ENCODE results near the gene EGFR.

EGFR gene

GRCh38 chr7:55080000-55080623 lies 61.3 kb downstream of the EGFR start:
- DNase-seq (ENCODE audit: low spot score) (no peak), FAIRE-seq (no peak)

- no peak for FAIRE-seq
These were observed 62.3 kb downstream of the EGFR start for GRCh38 chr7:55081068-55081467.

GRCh38 chr7:55081472-55082227 lies 62.8 kb downstream of the EGFR start:
- FAIRE-seq (peak; percentile 13), DNase-seq (ENCODE audit: low spot score) (no peak)

More at GRCh38 chr7:55081068-55081467, 62.3 kb downstream of the EGFR start:
- DNase-seq (ENCODE audit: low spot score) = no peak

GRCh38 chr7:55082228-55082603 lies 63.4 kb downstream of the EGFR start:
- DNase-seq (ENCODE audit: low spot score) = no peak
- FAIRE-seq = no peak

GRCh38 chr7:55083206-55083605 lies 64.4 kb downstream of the EGFR start:
- no peak for DNase-seq (ENCODE audit: low spot score)
- FAIRE-seq = no peak

- DNase-seq (ENCODE audit: low spot score) (no peak), FAIRE-seq (no peak)
These were observed 65.5 kb downstream of the EGFR start for GRCh38 chr7:55084307-55084706.

GRCh38 chr7:55085511-55086412 lies 66.9 kb downstream of the EGFR start:
- FAIRE-seq (no peak), DNase-seq (ENCODE audit: low spot score) (no peak)

GRCh38 chr7:55086413-55087201 lies 67.8 kb downstream of the EGFR start:
- DNase-seq (ENCODE audit: low spot score) (peak; percentile 75), FAIRE-seq (peak; percentile 32)

- no peak for DNase-seq (ENCODE audit: low spot score)
- no peak for FAIRE-seq
These were observed 68.7 kb downstream of the EGFR start for GRCh38 chr7:55087521-55087961.

GRCh38 chr7:55088107-55088506 lies 69.3 kb downstream of the EGFR start:
- FAIRE-seq (no peak), DNase-seq (ENCODE audit: low spot score) (no peak)

- no peak for DNase-seq (ENCODE audit: low spot score)
- no peak for FAIRE-seq
These were observed 69.8 kb downstream of the EGFR start for GRCh38 chr7:55088620-55089019.

GRCh38 chr7:55092186-55092974 lies 73.6 kb downstream of the EGFR start:
- no peak for DNase-seq (ENCODE audit: low spot score)
- no peak for FAIRE-seq

- DNase-seq (ENCODE audit: low spot score) (no peak), FAIRE-seq (no peak)
These were observed 74.2 kb downstream of the EGFR start for GRCh38 chr7:55092975-55093373.

GRCh38 chr7:55093674-55094073 lies 74.9 kb downstream of the EGFR start:
- no peak for FAIRE-seq

GRCh38 chr7:55094092-55094690 lies 75.4 kb downstream of the EGFR start:
- DNase-seq (ENCODE audit: low spot score) (no peak), FAIRE-seq (no peak)

More at GRCh38 chr7:55093674-55094073, 74.9 kb downstream of the EGFR start:
- DNase-seq (ENCODE audit: low spot score) = no peak

GRCh38 chr7:55095672-55096071 lies 76.9 kb downstream of the EGFR start:
- peak; percentile 99 for FAIRE-seq
- no peak for DNase-seq (ENCODE audit: low spot score)

GRCh38 chr7:55096323-55096722 lies 77.5 kb downstream of the EGFR start:
- no peak for DNase-seq (ENCODE audit: low spot score)
- FAIRE-seq = no peak

GRCh38 chr7:55097100-55097499 lies 78.3 kb downstream of the EGFR start:
- no peak for DNase-seq (ENCODE audit: low spot score)
- no peak for FAIRE-seq

GRCh38 chr7:55099066-55099820 lies 80.4 kb downstream of the EGFR start:
- DNase-seq (ENCODE audit: low spot score) (no peak), FAIRE-seq (no peak)

All from urothelium cell line (cell line).